Liver (tissue), 9 donors: ENCODE results near the gene ATXN7L1. TPM values are rescaled to one million over a fixed set of nuclear protein-coding genes. Genes with fewer than 3 reads are reported as not detected.

Experiments
- DNase-seq: peaks from one replicate; pipeline ENCODE4 v3.0.0-alpha.2; 2017; ENCODE audit warnings: low spot score
- H3K27ac ChIP-seq, 2 donors: one replicate each; pipeline ENCODE4 v1.7.0; 2013; ENCODE audit warnings: inconsistent platforms in 2 of 2, low read length in 2 of 2, control low read depth in 1 of 2, low read depth in 1 of 2, mild to moderate bottlenecking in 1 of 2
- H3K27me3 ChIP-seq, 4 donors: one replicate each; pipeline versions ENCODE4 v1.6.1 to v1.7.0; 2013; ENCODE audit warnings: low read length in 3 of 4, inconsistent platforms in 1 of 4, mild to moderate bottlenecking in 1 of 4, moderate library complexity in 1 of 4; ENCODE audit not compliant: control insufficient read depth in 4 of 4, insufficient read depth in 4 of 4
- H3K36me3 ChIP-seq, 4 donors: one replicate each; pipeline versions ENCODE4 v1.6.1 to v1.7.0; 2013; ENCODE audit warnings: low read length in 3 of 4, mild to moderate bottlenecking in 3 of 4, low read depth in 1 of 4, moderate library complexity in 1 of 4; ENCODE audit not compliant: control insufficient read depth in 4 of 4, insufficient read depth in 3 of 4
- H3K4me1 ChIP-seq, 4 donors: one replicate each; pipeline versions ENCODE4 v1.6.1 to v1.7.0; 2013; ENCODE audit warnings: low read length in 3 of 4, mild to moderate bottlenecking in 3 of 4, moderate library complexity in 1 of 4; ENCODE audit not compliant: control insufficient read depth in 4 of 4, insufficient read depth in 4 of 4
- H3K4me3 ChIP-seq, 3 donors: one replicate each; pipeline versions ENCODE4 v1.6.1 to v1.7.0; 2013; ENCODE audit warnings: low read length in 3 of 3, control low read depth in 1 of 3, low read depth in 1 of 3, mild to moderate bottlenecking in 1 of 3
- H3K9ac ChIP-seq, 2 donors: one replicate each; pipeline ENCODE4 v1.7.0; 2013; ENCODE audit warnings: low read length in 2 of 2, mild to moderate bottlenecking in 2 of 2, moderate library complexity in 2 of 2, control low read depth in 1 of 2, low read depth in 1 of 2
- H3K9me3 ChIP-seq, 4 donors: one replicate each; pipeline versions ENCODE4 v1.6.1 to v1.7.0; 2013; ENCODE audit warnings: low read length in 3 of 4; ENCODE audit not compliant: control insufficient read depth in 4 of 4
- EGR1 ChIP-seq, 2 donors: IDR thresholded peaks; 2 replicates each; pipeline ENCODE4 v1.6.1; 2016 to 2018; ENCODE audit warnings: antibody characterized with exemption in 2 of 2, low read depth in 2 of 2
- FOXA1 ChIP-seq: IDR thresholded peaks from 2 replicates; pipeline ENCODE4 v1.6.1; 2016; ENCODE audit warnings: antibody characterized with exemption
- FOXA2 ChIP-seq: IDR thresholded peaks from 2 replicates; pipeline ENCODE4 v1.6.1; 2016; ENCODE audit warnings: antibody characterized with exemption
- GABPA ChIP-seq, 2 donors: IDR thresholded peaks in 1 of 2; conservative IDR thresholded peaks in 1 of 2; 2 replicates each; pipeline ENCODE4 v1.6.1; 2016; ENCODE audit warnings: antibody characterized with exemption in 2 of 2, mild to moderate bottlenecking in 1 of 2, moderate library complexity in 1 of 2
- HNF4A ChIP-seq, 2 donors: conservative IDR thresholded peaks; 2 replicates each; pipeline ENCODE4 v1.6.1; 2016; ENCODE audit warnings: antibody characterized with exemption in 2 of 2, mild to moderate bottlenecking in 2 of 2
- HNF4G ChIP-seq: IDR thresholded peaks from 2 replicates; pipeline ENCODE4 v1.6.1; 2016; ENCODE audit warnings: antibody characterized with exemption
- MAX ChIP-seq: IDR thresholded peaks from 2 replicates; pipeline ENCODE4 v1.6.1; 2016; ENCODE audit warnings: antibody characterized with exemption
- NR2F2 ChIP-seq: IDR thresholded peaks from 2 replicates; pipeline ENCODE4 v1.6.1; 2016; ENCODE audit warnings: antibody characterized with exemption
- RAD21 ChIP-seq, 2 donors: IDR thresholded peaks; 2 replicates each; pipeline ENCODE4 v1.6.1; 2016; ENCODE audit warnings: antibody characterized with exemption in 2 of 2, mild to moderate bottlenecking in 2 of 2
- REST ChIP-seq: IDR thresholded peaks from 2 replicates; pipeline ENCODE4 v1.6.1; 2016; ENCODE audit warnings: antibody characterized with exemption, mild to moderate bottlenecking
- YY1 ChIP-seq: IDR thresholded peaks from 2 replicates; pipeline ENCODE4 v1.6.1; 2016; ENCODE audit warnings: antibody characterized with exemption, mild to moderate bottlenecking
- ZBTB33 ChIP-seq: IDR thresholded peaks from 2 replicates; pipeline ENCODE4 v1.6.1; 2016; ENCODE audit warnings: antibody characterized with exemption
- WGBS: extraction: QIAGEN DNeasy Blood & Tissue Kit; methylation state at CpG from one replicate; pipeline ENCODE4 v1.1.7; 2013; 5-methylcytosine and 5-hydroxymethylcytosine counted together
- polyA plus RNA-seq, 2 donors: library from polyadenylated mRNA; stranded (reverse) in 1 of 2; unstranded in 1 of 2; fragments of 200-250 nt in 1 of 2; fragments of >200 nt in 1 of 2; fragmentation: Nextera tagmentation in 1 of 2; extraction: Ambion mirVana in 1 of 2; gene quantifications; one replicate each; pipeline versions ENCODE4 v1.2.1 to v1.2.3, GENCODE V29; 2013 to 2015
- total RNA-seq, 2 donors: library from RNA; depleted of rRNA; stranded (reverse); fragments of >200 nt; gene quantifications; one replicate each; pipeline ENCODE4 v1.2.3, GENCODE V29; 2014
- TF ChIP-seq, protein P1 (sequence below): fragments of 150-350 bp; IDR thresholded peaks from 2 replicates; pipeline ENCODE4 v1.5.1; 2017; ENCODE audit warnings: improper control_type of control experiment, low read depth, low read length; ENCODE audit not compliant: missing input control
- TF ChIP-seq, protein P2 (sequence below): IDR thresholded peaks from 2 replicates; pipeline ENCODE4 v1.6.1; 2016; ENCODE audit warnings: antibody characterized with exemption
- donor health status: healthy.
- donor health status: healthy.
- donor health status: healthy.
- donor health status: healthy.
- donor health status: healthy.

ATXN7L1 gene
- total and polyA plus RNA-seq, 4 donors, result 2.1 to 7.4 (median 5.3) TPM

DNA sequence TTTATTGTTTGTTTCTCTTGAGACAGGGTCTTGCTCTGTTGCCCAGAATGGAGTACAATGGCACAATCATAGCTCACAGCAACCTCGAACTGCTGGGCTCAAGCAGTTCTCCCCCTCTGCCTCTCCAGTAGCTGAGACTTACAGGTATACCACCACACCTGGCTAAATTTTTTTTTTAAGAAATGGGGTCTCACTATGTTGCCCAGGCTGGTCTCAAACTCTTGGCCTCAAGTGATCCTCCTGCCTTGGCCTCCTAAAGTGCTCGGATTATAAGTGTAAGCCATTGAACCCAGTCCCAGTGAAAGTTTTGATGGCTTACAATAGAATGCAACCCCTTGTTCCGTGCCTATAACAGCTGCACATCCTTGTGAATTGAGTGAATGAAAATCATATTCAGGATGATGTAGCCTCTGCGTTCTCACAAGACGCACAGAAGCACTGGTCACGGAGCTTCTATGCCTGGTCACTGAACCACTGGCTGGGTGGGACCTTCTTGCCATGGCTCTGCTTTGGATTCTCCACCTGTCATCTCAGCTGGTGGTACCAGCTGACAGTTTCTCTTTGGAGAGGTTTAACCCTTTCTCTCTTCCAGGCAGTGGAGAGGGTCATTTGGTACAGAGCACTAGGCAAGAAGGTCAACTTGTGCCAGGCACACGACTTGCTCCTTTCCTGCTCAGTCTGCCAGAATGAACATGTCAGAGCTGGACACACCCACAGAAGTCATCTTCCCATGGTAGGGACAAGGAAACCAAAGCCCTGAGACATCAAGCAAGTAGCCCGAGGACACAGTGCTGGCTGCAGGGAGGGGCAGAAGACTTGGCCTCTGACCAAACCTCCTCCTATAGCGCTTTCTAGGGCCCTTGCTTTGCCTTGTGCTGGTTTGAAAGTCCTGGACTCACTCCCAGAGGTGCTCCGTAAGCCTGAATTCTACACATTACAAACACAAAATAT, 89.6 kb downstream of the ATXN7L1 start:
- 94% methylated on average over 10 of the region's 10 CpGs for WGBS
- H3K9me3 ChIP-seq, result no peaks in the 10 kb centered on the region
- no peak overlapping the region for H3K4me3 ChIP-seq
- H3K27me3 ChIP-seq, result no peaks in the 10 kb centered on the region
- no peak overlapping the region for H3K27ac ChIP-seq
- H3K36me3 ChIP-seq, result no peaks in the 10 kb centered on the region
- H3K9ac ChIP-seq, result no peak overlapping the region
- DNase-seq, result no peak
- H3K4me1 ChIP-seq, result no peaks in the 10 kb centered on the region
- TF ChIP-seq RAD21 (IDR thresholded peaks at IDR 0.05) (no peak), FOXA2 (no peak), REST (no peak), HNF4G (no peak), HNF4A (conservative IDR thresholded peaks at IDR 0.05) (no peak), NR2F2 (no peak), YY1 (no peak), ZBTB33 (no peak), MAX (no peak), EGR1 (IDR thresholded peaks at IDR 0.05; ENCODE audit: low read depth in 2 of 2) (no peak), FOXA1 (no peak), GABPA (IDR thresholded peaks at IDR 0.05 in 1 of 2, conservative IDR thresholded peaks at IDR 0.05 in 1 of 2) (no peak)
- TF ChIP-seq, protein P1, sequence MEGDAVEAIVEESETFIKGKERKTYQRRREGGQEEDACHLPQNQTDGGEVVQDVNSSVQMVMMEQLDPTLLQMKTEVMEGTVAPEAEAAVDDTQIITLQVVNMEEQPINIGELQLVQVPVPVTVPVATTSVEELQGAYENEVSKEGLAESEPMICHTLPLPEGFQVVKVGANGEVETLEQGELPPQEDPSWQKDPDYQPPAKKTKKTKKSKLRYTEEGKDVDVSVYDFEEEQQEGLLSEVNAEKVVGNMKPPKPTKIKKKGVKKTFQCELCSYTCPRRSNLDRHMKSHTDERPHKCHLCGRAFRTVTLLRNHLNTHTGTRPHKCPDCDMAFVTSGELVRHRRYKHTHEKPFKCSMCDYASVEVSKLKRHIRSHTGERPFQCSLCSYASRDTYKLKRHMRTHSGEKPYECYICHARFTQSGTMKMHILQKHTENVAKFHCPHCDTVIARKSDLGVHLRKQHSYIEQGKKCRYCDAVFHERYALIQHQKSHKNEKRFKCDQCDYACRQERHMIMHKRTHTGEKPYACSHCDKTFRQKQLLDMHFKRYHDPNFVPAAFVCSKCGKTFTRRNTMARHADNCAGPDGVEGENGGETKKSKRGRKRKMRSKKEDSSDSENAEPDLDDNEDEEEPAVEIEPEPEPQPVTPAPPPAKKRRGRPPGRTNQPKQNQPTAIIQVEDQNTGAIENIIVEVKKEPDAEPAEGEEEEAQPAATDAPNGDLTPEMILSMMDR, result no peak
- TF ChIP-seq, protein P2, sequence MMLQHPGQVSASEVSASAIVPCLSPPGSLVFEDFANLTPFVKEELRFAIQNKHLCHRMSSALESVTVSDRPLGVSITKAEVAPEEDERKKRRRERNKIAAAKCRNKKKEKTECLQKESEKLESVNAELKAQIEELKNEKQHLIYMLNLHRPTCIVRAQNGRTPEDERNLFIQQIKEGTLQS, result no peak
